Esophagus squamous epithelium (tissue), 5 donors: ENCODE measurements around the gene LNPEP. TPM values are rescaled to one million over a fixed set of nuclear protein-coding genes. Genes with fewer than 3 reads are reported as not detected.

ENCODE experiments used
- DNase-seq: peaks from one replicate; lab custom pipeline; 2025; lab: John Stamatoyannopoulos, UW
- H3K27ac ChIP-seq, 4 donors: fragments of 200-600 bp; sonication (generic); one replicate each; pipeline ENCODE4 v1.5.1; 2016 to 2019; ENCODE audit warnings: mild to moderate bottlenecking in 1 of 4
- H3K27me3 ChIP-seq, 4 donors: fragments of 200-600 bp; sonication (generic); 1 replicate in 3 of 4; 2 replicates in 1 of 4; pipeline versions ENCODE4 v1.5.1 to v1.6.0; 2017 to 2021; ENCODE audit warnings: antibody characterized with exemption in 1 of 4
- H3K36me3 ChIP-seq, 3 donors: fragments of 200-600 bp; sonication (generic); one replicate each; pipeline ENCODE4 v1.5.1; 2016 to 2019
- H3K4me1 ChIP-seq, 3 donors: fragments of 200-600 bp; sonication (generic); one replicate each; pipeline ENCODE4 v1.5.1; 2017 to 2019
- H3K4me3 ChIP-seq, 4 donors: fragments of 200-600 bp; sonication (generic); 1 replicate in 3 of 4; 2 replicates in 1 of 4; pipeline ENCODE4 v1.5.1; 2016 to 2019; ENCODE audit warnings: mild to moderate bottlenecking in 2 of 4, moderate library complexity in 1 of 4
- H3K9me3 ChIP-seq, 3 donors: fragments of 200-600 bp; sonication (generic); one replicate each; pipeline ENCODE4 v1.5.1; 2016 to 2019
- POLR2A ChIP-seq, 4 donors: fragments of 450-650 bp; IDR thresholded peaks; one replicate each; pipeline ENCODE4 v1.6.1; 2017; ENCODE audit warnings: antibody characterized with exemption in 4 of 4, mild to moderate bottlenecking in 4 of 4, moderate library complexity in 3 of 4
- WGBS, 2 donors: methylation state at CpG; one replicate each; pipeline ENCODE4 v1.1.5; 2018; 5-methylcytosine and 5-hydroxymethylcytosine counted together
- intact Hi-C: fragments of 100-400 bp; cut with DNase I; formaldehyde crosslinking; loops from one replicate; pipeline ENCODE4 v1.15.0; 2022
- small RNA-seq, 4 donors: library from RNA; depleted of rRNA; stranded (forward); fragments of <200 nt; gene quantifications; one replicate each; pipeline ENCODE3, GENCODE V24; 2016
- total RNA-seq, 4 donors: library from RNA; depleted of rRNA; stranded (reverse); fragments of >200 nt; gene quantifications; one replicate each; pipeline ENCODE4 v1.1.0, GENCODE V29; 2016
- TF ChIP-seq, protein P1 (sequence below), 6 experiments: fragments of 450-650 bp in 4 of 6; fragments of 200-600 bp in 2 of 6; sonication (generic) in 2 of 6; IDR thresholded peaks; one replicate each; pipeline ENCODE4 v1.5.1; 2016 to 2019; ENCODE audit warnings: antibody characterized with exemption in 6 of 6, mild to moderate bottlenecking in 4 of 6, moderate library complexity in 4 of 6
- donor health status: DM: yes; HTN: yes; CAD: no.

LNPEP gene
- total RNA-seq, 4 donors from 2014 or later, result 32.0 to 48.1 (median 36.0) TPM

DNA sequence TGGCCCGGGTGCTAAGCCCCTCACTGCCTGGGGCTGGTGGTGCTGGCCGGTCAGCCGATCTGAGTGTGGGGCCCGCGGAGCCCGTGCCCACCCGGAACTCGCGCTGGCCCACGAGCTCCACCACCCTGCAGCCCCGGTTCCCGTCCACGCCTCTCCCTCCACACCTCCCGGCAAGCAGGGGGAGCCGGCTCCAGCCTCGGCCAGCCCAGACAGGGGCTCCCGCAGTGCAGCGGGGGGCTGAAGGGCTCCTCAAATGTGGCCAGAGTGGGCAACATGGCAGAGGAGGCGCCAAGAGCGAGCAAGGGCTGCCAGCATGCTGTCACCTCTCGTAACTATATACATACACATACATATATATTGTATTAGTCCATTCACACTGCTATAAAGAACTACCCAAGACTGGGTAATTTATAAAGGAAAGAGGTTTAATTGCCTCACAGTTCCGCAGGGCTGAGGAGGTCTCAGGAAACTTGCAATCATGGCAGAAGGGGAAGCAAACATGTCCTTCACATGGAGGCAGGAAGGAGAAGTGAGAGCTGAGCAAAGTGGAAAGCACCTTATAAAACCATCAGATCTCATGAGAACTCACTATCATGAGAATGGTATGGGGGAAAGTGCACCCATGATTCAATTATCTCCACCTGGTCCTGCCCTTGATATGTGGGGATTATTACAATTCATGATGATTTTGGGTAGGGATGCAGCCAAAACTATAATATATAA lies 149.7 kb downstream of the LNPEP start:
- 65 to 89% methylated on average over 3 to 4 of the region's 22 CpGs for WGBS, 2 donors
- no peaks in the 10 kb centered on the region for H3K27me3 ChIP-seq
- H3K4me3 ChIP-seq, result no peak overlapping the region
- no peaks in the 10 kb centered on the region for H3K9me3 ChIP-seq
- no peaks in the 10 kb centered on the region for H3K36me3 ChIP-seq
- no peaks in the 10 kb centered on the region for H3K4me1 ChIP-seq
- intact Hi-C loops, result no loop called here
- H3K27ac ChIP-seq, result no peak overlapping the region
- no peak for DNase-seq
- TF ChIP-seq, protein P1, sequence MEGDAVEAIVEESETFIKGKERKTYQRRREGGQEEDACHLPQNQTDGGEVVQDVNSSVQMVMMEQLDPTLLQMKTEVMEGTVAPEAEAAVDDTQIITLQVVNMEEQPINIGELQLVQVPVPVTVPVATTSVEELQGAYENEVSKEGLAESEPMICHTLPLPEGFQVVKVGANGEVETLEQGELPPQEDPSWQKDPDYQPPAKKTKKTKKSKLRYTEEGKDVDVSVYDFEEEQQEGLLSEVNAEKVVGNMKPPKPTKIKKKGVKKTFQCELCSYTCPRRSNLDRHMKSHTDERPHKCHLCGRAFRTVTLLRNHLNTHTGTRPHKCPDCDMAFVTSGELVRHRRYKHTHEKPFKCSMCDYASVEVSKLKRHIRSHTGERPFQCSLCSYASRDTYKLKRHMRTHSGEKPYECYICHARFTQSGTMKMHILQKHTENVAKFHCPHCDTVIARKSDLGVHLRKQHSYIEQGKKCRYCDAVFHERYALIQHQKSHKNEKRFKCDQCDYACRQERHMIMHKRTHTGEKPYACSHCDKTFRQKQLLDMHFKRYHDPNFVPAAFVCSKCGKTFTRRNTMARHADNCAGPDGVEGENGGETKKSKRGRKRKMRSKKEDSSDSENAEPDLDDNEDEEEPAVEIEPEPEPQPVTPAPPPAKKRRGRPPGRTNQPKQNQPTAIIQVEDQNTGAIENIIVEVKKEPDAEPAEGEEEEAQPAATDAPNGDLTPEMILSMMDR (IDR thresholded peaks at IDR 0.05), result no peak
- no peak for TF ChIP-seq POLR2A (IDR thresholded peaks at IDR 0.05)

Small RNAs within 50 kb of the gene (small RNA-seq; reads per million reads assigned to genes)
- 0 reads per million in 4 donors for gene RF00019

Other genes starting within 250 kb of the LNPEP start
- 10 to 100 TPM; 17.7 to 28.2 (median 20.9) TPM for gene ERAP1, start 128.1 kb upstream of the LNPEP start, total RNA-seq
- gene ERAP2, start 59.6 kb upstream of the LNPEP start, total RNA-seq, result 10 to 100 TPM in 3 of 4 donors, 1 to 10 TPM in 1; 5.7 to 20.9 (median 13.7) TPM
- not detected for gene LIX1, start 206.5 kb downstream of the LNPEP start, total RNA-seq
- 10 to 100 TPM in 3 of 4 donors, 1 to 10 TPM in 1; 7.4 to 19.5 (median 15.3) TPM for gene RIOK2, start 247.2 kb downstream of the LNPEP start, total RNA-seq